Measurements from ENCODE around the gene RPTOR.

The RPTOR gene

DNA sequence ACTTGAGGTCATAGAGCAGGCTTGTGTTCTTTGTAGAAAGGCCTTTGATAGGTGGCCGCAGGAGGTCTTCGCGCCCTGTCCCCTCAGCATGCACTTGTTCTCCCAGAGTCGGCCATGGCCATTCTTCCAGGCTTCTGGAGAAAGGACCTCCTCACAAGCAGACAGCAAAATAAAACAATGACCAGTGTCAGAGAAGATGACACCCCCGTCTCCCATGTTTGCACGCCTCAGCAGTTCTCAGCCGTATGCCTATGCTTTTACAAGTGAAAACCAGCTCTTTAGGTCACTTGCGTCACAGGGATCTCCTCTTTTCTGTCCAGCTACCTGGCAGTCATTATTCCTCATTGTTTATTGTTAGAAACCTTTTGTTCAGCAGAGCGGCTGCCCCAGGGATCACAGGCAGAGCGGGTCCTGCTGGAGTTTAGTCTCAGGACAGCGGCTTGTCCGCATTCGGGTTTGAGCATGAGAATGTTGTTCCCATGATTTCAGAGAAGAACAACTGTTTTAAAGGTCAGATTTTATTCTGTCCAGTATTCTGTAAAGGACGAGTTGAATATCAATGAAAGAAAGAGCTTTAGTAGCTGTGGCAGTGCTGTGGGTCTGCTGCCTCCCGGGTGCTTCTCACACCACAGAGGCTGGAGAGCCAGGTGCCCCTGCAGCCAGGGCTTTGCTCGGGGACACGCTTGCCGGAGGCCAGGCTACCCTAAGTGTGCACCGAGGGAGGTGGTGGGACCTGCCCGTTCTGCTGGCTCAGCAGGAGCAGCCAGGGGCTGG is 123.9 kb downstream of the RPTOR start:
- DNase-seq = no peak

DNA sequence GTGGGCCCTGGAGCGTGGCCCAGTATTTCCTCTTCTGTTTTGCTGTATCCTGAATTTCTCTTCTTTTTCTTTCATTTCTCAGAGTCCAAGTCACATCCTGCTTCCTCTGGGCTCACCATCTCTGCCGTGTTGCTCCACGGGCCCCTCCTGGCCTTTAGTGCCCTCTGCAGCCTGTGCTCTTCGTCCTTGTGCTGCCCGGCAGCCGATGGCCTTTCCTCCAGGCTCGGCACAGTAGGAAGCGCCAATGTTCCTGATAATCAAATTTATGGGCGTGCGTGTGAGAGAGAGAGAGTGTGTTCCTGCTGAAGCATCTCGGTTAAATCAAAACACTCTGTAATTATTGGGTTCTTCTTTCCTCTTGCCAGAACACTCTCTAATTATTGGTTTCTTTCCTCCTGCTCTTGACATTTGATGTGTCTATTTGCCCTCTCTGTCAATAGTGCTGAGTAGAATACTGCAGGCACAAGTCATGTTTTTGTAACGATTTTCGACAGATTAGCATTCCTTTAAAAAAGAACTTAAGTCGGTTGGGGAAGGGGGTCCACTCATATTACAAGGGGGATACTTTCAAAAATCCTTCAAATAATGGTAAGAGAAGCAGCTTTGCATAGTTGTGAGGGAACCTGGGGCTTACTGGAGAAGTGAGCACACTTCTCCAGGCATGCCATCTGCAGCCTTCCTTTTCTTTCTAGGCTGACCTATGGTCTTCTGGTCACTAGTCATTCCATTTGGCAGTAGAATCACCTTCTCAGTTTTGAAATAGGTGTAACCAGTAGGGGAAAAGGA is 126.6 kb downstream of the RPTOR start:
- DNase-seq = no peak

DNA sequence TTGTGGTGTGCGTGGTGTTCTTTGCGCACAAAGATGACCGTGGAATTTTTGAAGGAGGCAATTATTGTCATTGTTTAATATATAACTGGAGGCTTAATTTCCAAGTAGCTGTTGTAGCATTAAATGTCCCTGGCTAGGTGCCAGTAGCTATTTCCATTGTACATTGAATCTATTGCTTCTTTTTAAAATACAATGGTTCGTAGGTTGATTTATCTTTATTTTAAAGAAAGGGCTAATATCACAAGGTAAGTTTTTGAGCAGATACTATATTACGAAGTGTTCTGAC is 127.1 kb downstream of the RPTOR start:
- no peak for DNase-seq

DNA sequence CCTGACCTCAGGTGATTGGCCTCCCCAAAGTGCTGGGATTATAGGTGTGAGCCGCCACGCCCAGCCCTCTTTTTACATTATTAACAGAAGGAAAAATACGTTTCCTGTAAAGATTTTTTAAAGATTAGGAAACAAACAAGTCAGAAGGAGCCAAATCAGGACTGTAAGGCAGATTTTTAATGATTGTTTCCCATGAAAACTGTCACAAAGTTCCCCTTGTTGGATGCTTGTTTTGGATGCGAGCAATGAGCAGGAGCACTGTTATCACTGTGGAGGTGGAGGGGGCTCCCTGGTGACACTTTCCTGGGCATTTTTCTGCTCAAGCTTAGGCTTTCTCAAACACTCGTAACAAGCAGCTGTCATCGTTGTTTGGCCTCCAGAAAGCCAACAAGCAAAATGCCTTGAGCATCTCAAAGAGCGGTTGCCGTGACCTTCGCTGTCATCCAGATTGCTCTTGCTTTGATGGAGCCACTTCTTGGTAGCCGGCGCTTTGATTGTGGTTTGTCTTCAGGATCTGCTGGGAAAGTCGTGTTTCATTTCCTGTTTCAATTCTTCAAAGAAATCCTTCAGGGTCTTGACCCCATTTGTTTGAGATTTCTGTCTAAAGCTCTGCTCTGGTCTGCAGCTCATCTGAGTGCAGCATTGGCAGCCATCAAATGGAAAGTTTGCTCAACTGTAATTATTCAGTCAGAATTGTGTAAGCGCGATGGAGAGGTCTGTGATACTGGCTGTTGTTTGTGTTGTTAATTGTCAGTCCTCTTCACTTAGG is 128.7 kb downstream of the RPTOR start:
- no peak for DNase-seq

DNA sequence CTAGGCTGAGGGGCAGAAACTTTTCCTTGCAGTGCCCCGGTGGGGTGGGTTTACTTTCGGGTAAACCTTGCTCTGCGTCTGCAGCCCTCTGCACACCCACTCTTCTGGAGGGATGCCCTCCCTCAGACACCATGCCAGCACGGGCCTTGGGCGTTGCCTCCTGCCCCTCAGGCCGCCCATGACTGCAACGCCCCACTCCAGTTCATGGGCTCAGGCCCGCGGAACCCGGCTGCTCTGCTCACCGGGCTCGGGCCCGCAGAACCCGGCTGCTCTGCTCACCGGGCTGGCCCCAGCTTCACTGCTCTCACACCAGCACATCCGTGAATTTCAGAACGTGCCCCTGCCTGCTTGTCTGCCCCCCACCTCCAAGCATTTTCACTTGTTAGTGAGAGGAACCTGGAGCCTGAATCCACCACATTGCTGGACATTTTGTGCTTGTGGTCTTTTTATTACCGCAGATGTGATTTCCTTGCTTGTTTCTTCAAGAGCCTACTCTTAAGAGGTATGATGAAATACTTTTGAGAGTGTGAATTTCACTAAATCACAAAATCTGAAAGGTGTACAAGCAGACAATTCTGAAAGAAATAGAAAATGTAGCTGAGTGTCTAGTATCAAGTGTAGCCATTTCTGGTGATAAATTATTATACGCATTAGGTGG is 130.9 kb downstream of the RPTOR start:
- no peak for DNase-seq

DNA sequence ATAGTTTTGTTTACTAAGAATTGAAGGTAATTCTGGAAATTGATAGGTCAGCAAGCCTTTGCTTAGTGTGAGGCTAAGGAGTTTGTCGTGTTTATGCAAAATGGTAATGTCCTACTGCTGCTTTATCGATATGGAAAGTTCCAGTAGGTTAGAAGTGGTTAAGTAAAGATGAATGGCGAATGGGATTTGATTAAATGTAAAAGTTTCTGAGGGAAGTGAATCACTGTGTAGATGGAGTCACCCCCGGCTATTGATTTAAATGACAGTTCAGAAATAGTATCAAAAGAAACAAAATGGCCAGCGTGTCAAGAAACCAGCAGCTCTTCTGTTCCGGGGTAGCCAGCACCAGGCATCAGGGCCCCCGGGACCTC is 131.4 kb downstream of the RPTOR start:
- DNase-seq = no peak

DNA sequence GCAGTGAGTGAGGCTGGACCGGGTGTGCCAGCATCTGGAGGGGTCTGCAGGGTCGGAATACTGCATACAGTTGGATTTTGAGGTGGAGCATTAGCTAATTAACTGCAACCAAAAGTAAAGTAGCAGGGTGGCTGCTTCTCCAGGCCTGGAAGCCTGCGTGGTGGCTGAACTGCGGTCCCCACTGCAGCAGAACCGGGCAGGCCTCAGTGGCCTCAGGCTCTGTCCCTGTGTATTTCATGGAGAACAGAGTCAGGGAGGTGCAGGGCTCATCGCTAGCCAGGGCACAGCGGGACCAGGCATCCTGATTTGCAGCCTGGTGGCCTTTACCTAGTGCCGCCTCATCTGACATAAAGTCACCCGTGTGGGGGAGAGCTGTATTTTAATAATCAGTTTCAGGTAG is 131.9 kb downstream of the RPTOR start:
- no peak for DNase-seq

DNA sequence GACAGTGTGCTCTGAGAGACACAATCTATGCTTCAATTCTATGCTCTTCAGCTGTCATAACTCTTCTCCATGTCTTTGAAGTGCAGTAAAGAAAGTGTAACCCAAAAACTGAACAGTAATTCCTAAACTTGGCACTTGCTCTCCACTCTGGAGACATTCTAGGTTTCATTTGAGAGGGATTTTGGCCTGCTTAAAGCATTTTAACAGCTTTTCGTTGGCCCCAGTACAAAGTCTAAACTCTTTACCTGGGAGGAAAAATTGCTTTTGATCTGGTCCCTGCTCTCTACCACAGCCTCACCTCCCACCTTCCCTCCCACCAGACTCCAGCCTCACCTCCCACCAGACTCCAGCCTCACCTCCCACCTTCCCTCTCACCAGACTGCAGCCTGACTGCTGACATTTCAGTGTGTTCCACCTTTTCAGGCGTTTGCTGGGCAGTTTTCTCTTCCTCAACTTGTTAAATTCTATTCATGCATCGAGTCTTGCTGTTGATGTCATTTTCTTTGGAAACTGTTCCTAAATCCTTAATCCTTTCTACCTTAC is 132.6 kb downstream of the RPTOR start:
- DNase-seq = no peak

DNA sequence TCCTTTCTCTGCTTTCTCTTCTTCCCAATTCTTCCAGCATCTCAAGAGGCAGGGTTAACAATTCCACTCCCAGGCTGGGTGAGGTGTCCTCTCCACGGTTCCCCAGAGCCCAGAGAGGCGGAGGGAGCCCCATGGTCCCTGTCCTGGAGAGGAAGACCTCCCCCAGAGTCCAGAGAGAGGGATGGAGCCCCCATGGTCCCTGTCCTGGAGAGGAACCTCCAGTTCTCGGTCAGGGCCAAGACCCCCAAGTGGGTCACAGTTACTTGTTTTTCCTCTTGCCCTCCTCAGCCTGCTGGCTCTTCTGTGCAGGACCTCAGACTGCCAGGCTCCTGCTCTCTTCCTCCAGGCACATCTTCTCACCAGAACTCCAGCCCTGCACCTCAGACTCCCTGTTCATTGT is 135.2 kb downstream of the RPTOR start:
- no peak for DNase-seq

DNA sequence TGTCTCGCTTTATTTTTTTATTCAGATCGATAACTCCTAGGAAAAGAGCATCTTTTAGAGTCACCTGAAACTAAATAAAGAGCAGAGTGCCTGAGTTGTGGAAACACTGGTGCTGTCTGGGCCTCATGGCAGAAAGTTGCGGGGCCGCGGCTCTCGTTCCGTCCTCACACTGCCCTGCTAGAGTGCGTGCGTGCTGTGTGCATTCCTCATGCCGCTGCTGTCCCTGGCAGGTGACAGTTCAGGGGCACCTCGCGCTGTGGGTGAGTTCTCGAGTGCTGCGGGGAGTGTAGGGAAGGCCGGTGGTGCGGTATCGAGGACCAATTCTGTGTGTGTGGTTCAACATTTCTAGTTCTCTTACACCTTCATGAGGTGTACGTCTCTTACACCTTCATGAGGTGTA is 136.6 kb downstream of the RPTOR start:
- no peak for DNase-seq

DNA sequence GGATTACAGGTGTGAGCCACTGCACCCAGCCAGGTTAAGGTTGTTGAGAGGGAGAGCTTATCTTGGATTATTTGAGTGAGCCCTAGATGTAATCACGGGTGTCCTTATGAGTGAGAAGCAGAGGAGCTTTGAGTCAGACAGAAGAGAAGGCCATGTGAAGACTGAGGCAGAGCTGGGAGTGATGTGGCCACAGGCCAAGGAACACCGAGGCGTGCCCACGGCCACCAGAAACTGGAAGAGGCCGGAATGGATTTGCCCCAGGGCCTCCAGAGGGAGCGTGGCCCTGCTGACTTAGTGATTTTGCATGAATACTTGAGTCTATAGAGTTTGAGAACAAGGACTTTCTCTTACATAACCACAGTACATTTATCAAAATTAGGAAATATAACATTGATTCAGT is 137.7 kb downstream of the RPTOR start:
- no peak for DNase-seq

DNA sequence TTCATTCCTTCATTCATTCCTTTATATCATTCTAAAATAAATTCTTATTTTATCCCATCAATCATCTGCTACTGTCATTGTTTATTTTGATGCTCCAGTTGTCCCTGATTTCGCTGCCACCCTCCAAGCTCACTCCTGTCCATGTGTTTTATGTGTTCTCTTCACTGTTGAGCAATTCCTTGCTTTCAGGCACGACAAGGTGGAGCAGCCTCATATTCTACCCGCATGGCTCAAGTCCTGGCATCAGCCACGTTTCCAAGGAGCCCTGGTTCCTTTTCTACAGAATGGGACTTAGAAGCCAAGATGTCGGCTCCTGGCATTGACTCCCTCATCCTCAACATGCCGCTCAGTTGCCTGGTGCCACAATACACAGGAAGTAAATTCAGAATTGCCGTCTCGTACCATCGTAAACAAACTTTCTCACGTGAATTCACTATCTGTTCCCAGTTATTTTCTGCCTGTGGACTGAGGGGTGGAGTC is 139.0 kb downstream of the RPTOR start:
- DNase-seq = no peak

DNA sequence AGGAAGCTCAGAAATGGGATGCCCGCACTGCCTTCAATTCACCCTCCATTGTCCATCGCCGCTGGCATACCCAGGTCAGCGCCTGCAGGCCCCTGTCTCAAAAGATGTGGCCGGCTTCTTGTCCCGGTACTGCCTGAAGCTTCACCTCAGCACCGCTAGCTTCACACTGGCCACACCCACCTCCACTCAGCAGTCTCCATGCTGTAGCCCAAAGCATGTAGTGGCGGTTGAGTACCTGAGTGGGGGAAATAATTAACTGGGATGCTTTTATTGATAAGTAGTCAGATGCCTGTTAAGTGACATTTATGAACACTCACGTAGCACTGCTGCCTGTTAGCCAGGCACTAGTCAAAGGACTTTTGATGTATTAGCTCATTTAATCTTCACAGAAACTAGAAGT is 143.2 kb downstream of the RPTOR start:
- no peak for DNase-seq

DNA sequence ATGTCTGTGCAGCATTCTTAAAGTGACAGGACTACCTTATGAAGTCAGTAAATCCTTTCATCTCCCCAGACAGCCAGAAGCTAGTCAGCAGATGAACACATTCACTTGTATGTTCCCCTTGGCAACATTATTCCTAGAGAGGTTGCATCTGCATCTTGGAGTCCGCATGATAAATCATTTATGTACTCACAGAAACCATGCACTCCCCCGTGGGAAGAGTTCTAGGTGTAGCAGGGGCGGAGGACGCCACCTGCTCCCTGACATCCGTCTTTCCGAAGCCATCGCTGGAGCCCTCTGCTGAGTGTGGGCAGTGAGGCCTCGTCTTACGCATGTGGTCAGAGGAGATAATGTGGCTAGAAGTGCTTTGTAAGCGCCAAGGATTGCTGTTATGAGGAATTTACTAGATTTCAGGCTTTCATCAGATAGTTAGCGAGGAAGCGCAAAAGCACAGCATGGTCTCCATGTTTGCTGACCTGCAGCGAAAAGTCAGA is 144.5 kb downstream of the RPTOR start:
- DNase-seq = no peak

DNA sequence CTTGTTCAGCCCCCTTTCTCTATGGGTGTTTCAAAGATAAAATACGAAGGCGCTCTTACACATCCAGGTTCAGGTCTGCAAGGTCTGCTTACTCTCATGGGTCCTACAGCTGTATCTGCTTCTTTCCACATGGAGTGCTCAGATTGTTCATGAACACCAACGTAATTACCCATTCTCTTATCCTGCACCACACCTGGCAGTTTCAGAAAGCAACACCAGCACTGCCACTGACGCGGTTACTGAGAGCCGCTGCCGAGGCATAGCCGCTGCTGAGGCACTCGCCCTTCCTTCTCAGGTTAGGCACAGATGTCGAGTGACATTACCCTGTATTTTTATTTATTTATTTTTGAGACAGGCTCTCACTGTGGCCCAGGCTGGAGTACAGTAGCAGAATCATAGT is 147.1 kb downstream of the RPTOR start:
- DNase-seq = no peak

DNA sequence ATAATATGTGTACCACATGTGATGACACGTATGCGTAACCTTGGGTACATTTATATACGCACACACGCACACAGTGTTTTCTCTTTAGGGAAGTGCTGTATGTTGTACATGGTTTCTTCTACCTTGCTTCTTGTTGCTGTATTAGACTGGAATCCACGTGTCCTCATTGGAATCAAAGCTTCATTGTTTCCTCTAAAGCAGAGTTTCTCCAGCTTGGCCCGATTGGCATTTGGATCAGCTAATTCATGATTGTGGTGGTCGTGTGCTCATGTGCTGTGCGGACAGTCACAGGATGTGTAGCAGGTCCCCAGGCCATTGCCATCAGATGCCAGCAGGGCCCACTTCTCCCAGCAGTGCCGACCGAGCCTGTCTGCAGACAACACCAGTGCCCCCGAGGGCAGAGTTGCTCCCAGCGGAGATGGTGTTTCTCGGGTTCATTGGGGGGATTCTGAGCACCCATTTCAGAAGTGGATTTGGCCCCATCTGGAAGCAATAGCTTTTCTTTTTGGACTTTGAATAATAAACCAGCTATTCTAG is 148.4 kb downstream of the RPTOR start:
- no peak for DNase-seq

DNA sequence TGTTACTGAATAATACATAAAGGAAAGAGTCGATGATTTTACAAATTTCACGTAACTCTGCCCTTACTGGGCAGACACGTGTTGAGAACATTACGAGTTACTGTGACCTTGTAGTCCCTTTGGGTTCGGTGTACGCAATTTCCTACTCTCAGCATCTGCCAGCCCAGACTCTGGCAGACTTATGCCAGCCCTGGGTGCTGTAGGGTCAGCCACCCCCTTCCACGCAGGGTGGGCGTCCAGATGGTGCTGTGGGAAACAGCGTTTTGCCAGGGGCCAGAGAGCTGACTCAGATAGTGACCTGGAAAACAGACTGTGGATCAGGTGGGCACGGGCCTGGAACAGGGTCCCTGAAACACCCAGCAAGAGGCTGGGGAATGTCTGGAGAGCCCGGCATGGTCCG is 148.9 kb downstream of the RPTOR start:
- no peak for DNase-seq

DNA sequence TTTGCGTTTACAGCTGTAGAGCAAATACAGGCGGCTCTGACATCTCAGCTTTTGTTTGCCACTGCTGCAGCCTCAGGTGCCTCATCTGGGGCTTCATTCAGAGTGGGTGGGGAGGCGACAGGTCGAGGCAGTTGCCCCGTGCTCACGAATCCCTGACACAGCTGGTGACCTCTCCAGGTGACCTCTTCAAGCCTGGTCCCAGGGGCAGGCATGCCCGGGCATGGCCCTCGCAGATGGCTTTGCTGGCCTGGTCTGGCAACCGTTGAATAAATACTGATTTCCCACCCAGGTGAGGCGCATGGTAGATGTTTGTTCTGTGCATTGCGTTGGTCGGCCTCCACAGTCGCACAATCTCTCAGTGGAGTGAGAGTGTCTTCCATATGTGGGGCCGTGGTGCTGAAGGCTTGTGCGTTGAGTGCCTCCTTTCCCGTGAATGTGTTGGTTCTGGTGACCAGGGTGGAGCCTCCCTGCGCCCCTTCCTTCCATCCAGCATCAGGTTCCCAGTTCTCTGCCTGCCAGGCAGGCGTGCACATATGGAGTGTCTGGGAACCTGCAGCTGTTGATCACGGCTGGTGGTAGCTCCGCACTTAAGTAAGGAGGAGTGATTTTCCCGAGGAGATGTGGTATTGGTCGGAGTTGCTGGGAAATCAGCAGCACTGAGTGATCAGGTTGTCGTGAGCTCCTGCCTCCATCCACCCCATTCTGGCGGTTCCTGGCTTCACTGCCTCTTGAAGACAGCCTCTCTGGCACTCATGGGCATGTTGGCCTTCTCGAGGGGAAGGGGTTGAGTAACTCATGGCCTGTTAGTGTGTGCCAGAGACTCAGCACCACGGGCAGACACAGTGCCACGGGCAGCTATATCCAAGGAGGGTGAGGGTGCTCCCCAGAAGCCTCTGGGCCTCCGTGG is 149.7 kb downstream of the RPTOR start:
- no peak for DNase-seq

DNA sequence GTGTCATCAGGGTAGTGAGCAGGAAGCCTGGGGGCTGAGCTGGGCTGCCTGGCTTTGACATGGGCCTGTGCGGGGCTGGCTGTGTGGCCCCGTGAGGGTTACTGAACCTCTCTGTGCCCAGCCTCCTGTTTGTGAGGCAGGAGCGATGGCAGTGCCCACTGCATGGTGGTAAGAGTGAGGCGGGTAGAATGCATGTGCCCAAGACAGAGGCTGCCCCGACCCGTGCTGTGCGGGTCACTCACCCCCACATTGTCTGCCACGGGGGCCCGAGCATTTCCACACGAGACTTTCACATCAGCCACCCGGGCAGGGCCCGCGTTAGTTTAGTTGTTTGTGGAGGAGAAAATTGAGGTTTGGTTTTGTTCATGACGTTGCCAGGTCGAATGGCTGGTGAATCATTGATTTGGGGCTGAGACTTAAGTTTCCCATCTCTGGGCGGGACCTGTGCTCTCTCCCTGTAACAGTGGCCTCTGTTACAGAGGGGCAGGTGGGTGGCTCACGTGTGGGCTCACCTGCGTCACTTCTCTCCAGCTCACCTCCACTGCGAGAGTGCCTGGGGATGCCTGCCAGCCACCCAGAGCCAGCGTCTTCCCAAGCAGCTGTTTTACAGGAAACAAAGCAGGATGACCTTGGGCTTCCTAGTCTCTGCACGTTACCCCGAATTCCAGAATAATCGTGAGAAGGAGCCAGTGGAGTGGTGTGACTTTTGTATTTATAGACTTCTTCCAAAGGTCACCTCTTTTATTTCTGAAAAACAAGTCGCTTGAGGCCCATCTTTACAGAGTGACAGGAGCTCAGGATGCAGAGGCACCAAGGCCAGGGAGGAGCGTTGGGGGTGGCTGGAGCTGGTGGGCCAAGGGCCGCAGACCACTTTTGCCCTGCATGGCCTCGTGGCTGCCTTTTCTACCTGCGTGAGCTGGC is 150.6 kb downstream of the RPTOR start:
- DNase-seq = no peak

DNA sequence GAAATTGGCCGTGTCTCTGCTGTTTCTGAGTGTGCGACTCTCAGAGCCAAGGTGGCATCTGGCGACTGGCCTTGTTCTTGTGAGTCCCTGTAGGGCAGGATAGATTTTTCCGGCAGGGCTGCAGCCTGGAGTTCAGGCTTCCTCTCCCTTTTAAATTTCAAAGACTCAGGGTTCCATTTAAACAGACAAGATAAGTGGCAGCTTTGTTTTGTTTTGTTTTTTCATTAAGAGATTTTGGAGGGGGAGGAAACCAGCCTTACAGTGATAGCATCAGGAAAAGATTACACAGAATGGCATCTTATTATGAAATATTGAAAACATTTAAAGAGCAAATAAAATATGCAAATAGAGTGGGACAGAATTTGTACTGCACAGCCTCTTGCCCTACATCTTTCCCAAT is 151.3 kb downstream of the RPTOR start:
- DNase-seq = no peak
